IMR-90 (cell line): Measurements from ENCODE around the gene RCBTB2. TPM values are rescaled to one million over a fixed set of nuclear protein-coding genes. Genes with fewer than 3 reads are reported as not detected.

ENCODE experiments used
- ATAC-seq: fragments of 200-7000 bp; cut with Tn5 transposase; 2 replicates; pipeline ENCODE4 v1.9.1; 2020; ENCODE audit warnings: low read depth, mild to moderate bottlenecking, moderate library complexity
- BruUV-seq: library from RNA; stranded (reverse); fragments of 400-500 nt; replicated peaks from 2 replicates; lab custom pipeline; 2021; lab: Mats Ljungman, UMichigan
- CTCF ChIA-PET: fragments of 300-600 bp; formaldehyde crosslinking; extraction: SDS; loops from one replicate; lab custom pipeline; 2021; ENCODE audit warnings: antibody characterized with exemption; lab: Yijun Ruan, JAX
- POLR2A ChIA-PET: fragments of 300-600 bp; sonication (Branson Sonifier 250); formaldehyde crosslinking; loops from one replicate; lab custom pipeline; 2022; ENCODE audit warnings: antibody characterized with exemption; ENCODE audit not compliant: unreplicated experiment; lab: Charles Lee
- DNase-seq: peaks from one replicate; pipeline ENCODE4 v3.0.0; 2013
- H2AFZ ChIP-seq: replicated peaks from 2 replicates; pipeline ENCODE3; 2013; ENCODE audit warnings: low read length, mild to moderate bottlenecking; ENCODE audit not compliant: poor library complexity
- H2AK5ac ChIP-seq: 2 replicates; pipeline ENCODE4 v1.6.1; 2013; ENCODE audit warnings: low read depth, low read length, inconsistent platforms
- H2AK9ac ChIP-seq: replicated peaks from 2 replicates; pipeline ENCODE3; 2013; ENCODE audit warnings: mild to moderate bottlenecking, low read depth, low read length, moderate library complexity; ENCODE audit not compliant: poor library complexity
- H2BK120ac ChIP-seq: 2 replicates; pipeline ENCODE4 v1.6.1; 2013; ENCODE audit warnings: low read depth, low read length, inconsistent platforms
- H2BK15ac ChIP-seq: 3 replicates; pipeline ENCODE4 v1.6.1; 2013; ENCODE audit warnings: low read depth, low read length, inconsistent platforms
- H2BK20ac ChIP-seq: 2 replicates; pipeline ENCODE4 v1.6.1; 2013; ENCODE audit warnings: low read depth, mild to moderate bottlenecking, inconsistent platforms, low read length, moderate library complexity
- H2BK5ac ChIP-seq: 2 replicates; pipeline ENCODE4 v1.6.1; 2013; ENCODE audit warnings: mild to moderate bottlenecking, low read depth, low read length, inconsistent platforms; ENCODE audit not compliant: poor library complexity, severe bottlenecking
- H3K14ac ChIP-seq: replicated peaks from 2 replicates; pipeline ENCODE4 v1.6.1; 2013; ENCODE audit warnings: low read depth, low read length, inconsistent platforms
- H3K18ac ChIP-seq: 2 replicates; pipeline ENCODE4 v1.6.1; 2013; ENCODE audit warnings: low read depth, low read length, control low read depth
- H3K23ac ChIP-seq: 2 replicates; pipeline ENCODE4 v1.6.1; 2013; ENCODE audit warnings: low read depth, low read length, inconsistent platforms
- H3K27ac ChIP-seq: 2 replicates; pipeline ENCODE4 v1.5.1; 2013; ENCODE audit warnings: mild to moderate bottlenecking, control low read depth, low read length; ENCODE audit not compliant: insufficient read depth
- H3K27me3 ChIP-seq: 2 replicates; pipeline ENCODE4 v1.6.1; 2013; ENCODE audit warnings: low read length; ENCODE audit not compliant: control insufficient read depth, insufficient read depth
- H3K36me3 ChIP-seq: 2 replicates; pipeline ENCODE4 v1.6.1; 2013; ENCODE audit warnings: low read length, mixed read lengths; ENCODE audit not compliant: control insufficient read depth, insufficient read depth
- H3K4ac ChIP-seq: 2 replicates; pipeline ENCODE4 v1.6.1; 2013; ENCODE audit warnings: low read depth, low read length, inconsistent platforms
- H3K4me1 ChIP-seq: 2 replicates; pipeline ENCODE4 v1.6.1; 2013; ENCODE audit warnings: low read length, mixed read lengths; ENCODE audit not compliant: control insufficient read depth, insufficient read depth
- H3K4me2 ChIP-seq: 2 replicates; pipeline ENCODE4 v1.6.1; 2013; ENCODE audit warnings: low read depth, mild to moderate bottlenecking, control low read depth, low read length, moderate library complexity
- H3K4me3 ChIP-seq: 2 replicates; pipeline ENCODE4 v1.5.1; 2013; ENCODE audit warnings: low read depth, mild to moderate bottlenecking, control low read depth, low read length, moderate library complexity; ENCODE audit not compliant: insufficient read depth
- H3K56ac ChIP-seq: 2 replicates; pipeline ENCODE4 v1.6.1; 2013; ENCODE audit warnings: low read length, inconsistent platforms; ENCODE audit not compliant: insufficient read depth; ENCODE audit errors: extremely low read depth
- H3K79me1 ChIP-seq, 2 experiments: 2 replicates each; pipeline ENCODE4 v1.6.1; 2013; ENCODE audit warnings: low read length in 2 of 2, inconsistent platforms in 1 of 2, low read depth in 1 of 2
- H3K9ac ChIP-seq: 2 replicates; pipeline ENCODE4 v1.6.1; 2013; ENCODE audit warnings: low read depth, low read length, control low read depth
- H3K9me1 ChIP-seq: 2 replicates; pipeline ENCODE4 v1.6.1; 2013; ENCODE audit warnings: low read length, inconsistent platforms; ENCODE audit not compliant: insufficient read depth
- H3K9me3 ChIP-seq: 2 replicates; pipeline ENCODE4 v1.6.1; 2013; ENCODE audit warnings: low read length; ENCODE audit not compliant: control insufficient read depth, insufficient read depth
- H4K20me1 ChIP-seq: 2 replicates; pipeline ENCODE4 v1.6.1; 2013; ENCODE audit warnings: low read length, inconsistent platforms; ENCODE audit not compliant: insufficient read depth
- H4K5ac ChIP-seq: 2 replicates; pipeline ENCODE4 v1.6.1; 2013; ENCODE audit warnings: mild to moderate bottlenecking, low read depth, low read length, control low read depth
- H4K8ac ChIP-seq, 2 experiments: 2 replicates each; pipeline ENCODE4 v1.6.1; 2013; ENCODE audit warnings: low read depth in 2 of 2, low read length in 2 of 2, control low read depth in 1 of 2, inconsistent platforms in 1 of 2
- H4K91ac ChIP-seq: 2 replicates; pipeline ENCODE4 v1.6.1; 2013; ENCODE audit warnings: low read depth, low read length, inconsistent platforms; ENCODE audit not compliant: insufficient read depth
- BHLHE40 ChIP-seq: fragments of 150-350 bp; IDR thresholded peaks from 2 replicates; pipeline ENCODE4 v1.6.1; 2016; ENCODE audit warnings: mild to moderate bottlenecking, low read depth, low read length
- CEBPB ChIP-seq: IDR thresholded peaks from 2 replicates; pipeline ENCODE4 v1.6.1; 2012; ENCODE audit warnings: low read depth, low read length, improper control_type of control experiment
- CHD1 ChIP-seq: IDR thresholded peaks from 2 replicates; pipeline ENCODE4 v1.6.1; 2012; ENCODE audit warnings: low read depth, low read length, improper control_type of control experiment
- ELK1 ChIP-seq: fragments of 150-350 bp; IDR thresholded peaks from 2 replicates; pipeline ENCODE4 v1.6.1; 2016; ENCODE audit warnings: low read depth, mild to moderate bottlenecking, low read length, moderate library complexity, borderline replicate concordance
- FOS ChIP-seq: fragments of 150-350 bp; IDR thresholded peaks from 2 replicates; pipeline ENCODE4 v1.6.1; 2016; ENCODE audit warnings: low read depth, low read length
- MAFK ChIP-seq: IDR thresholded peaks from 2 replicates; pipeline ENCODE4 v1.6.1; 2012; ENCODE audit warnings: low read depth, low read length, improper control_type of control experiment
- MAZ ChIP-seq: IDR thresholded peaks from 2 replicates; pipeline ENCODE4 v1.6.1; 2012; ENCODE audit warnings: low read depth, mild to moderate bottlenecking, low read length, improper control_type of control experiment, moderate library complexity, borderline replicate concordance
- MXI1 ChIP-seq: IDR thresholded peaks from 2 replicates; pipeline ENCODE4 v1.6.1; 2012; ENCODE audit warnings: low read depth, mild to moderate bottlenecking, low read length, moderate library complexity, borderline replicate concordance
- NFE2L2 ChIP-seq: fragments of 150-350 bp; IDR thresholded peaks from 2 replicates; pipeline ENCODE4 v1.6.1; 2016; ENCODE audit warnings: low read depth, mild to moderate bottlenecking, low read length
- POLR2A ChIP-seq: IDR thresholded peaks from 2 replicates; pipeline ENCODE4 v1.6.1; 2012; ENCODE audit warnings: mild to moderate bottlenecking, low read depth, low read length
- RAD21 ChIP-seq: IDR thresholded peaks from 2 replicates; pipeline ENCODE4 v1.6.1; 2012; ENCODE audit warnings: low read length, improper control_type of control experiment
- RCOR1 ChIP-seq: IDR thresholded peaks from 2 replicates; pipeline ENCODE4 v1.6.1; 2012; ENCODE audit warnings: mild to moderate bottlenecking, low read length, improper control_type of control experiment; ENCODE audit not compliant: insufficient replicate concordance
- RFX5 ChIP-seq: IDR thresholded peaks from 2 replicates; pipeline ENCODE4 v1.8.0; 2012; ENCODE audit warnings: low read depth, mild to moderate bottlenecking, low read length, moderate library complexity
- SMC3 ChIP-seq: fragments of 150-350 bp; IDR thresholded peaks from 2 replicates; pipeline ENCODE4 v1.6.1; 2016; ENCODE audit warnings: low read depth, mild to moderate bottlenecking, antibody characterized with exemption, low read length, moderate library complexity
- WGBS, 2 experiments: methylation state at CpG; one replicate each; pipeline versions ENCODE4 v1.1.5 to v1.1.7; 2013; ENCODE audit warnings: missing lambda C conversion rate in 2 of 2; ENCODE audit not compliant: insufficient read length in 1 of 2; ENCODE audit errors: extremely low coverage in 2 of 2; 5-methylcytosine and 5-hydroxymethylcytosine counted together
- dilution Hi-C: fragments of 300-500 bp; cut with HindIII; formaldehyde crosslinking; loops from one replicate; pipeline ENCODE4 v1.14.3; 2018; ENCODE audit warnings: low sequenced_read_pairs; ENCODE audit not compliant: unreplicated experiment
- in situ Hi-C: fragments of 300-500 bp; cut with MboI; formaldehyde crosslinking; loops from 3 replicates; pipeline ENCODE4 v1.14.3; 2019; ENCODE audit warnings: low sequenced_read_pairs, inconsistent platforms, mixed read lengths
- intact Hi-C: fragments of 100-400 bp; cut with micrococcal nuclease; formaldehyde crosslinking; loops from 2 replicates; pipeline ENCODE4 v1.10.0; 2022
- polyA plus RNA-seq, 3 experiments: library from polyadenylated mRNA; depleted of rRNA; stranded (reverse); fragments of >200 nt; gene quantifications; 2 replicates each; pipeline ENCODE4 v1.2.3, GENCODE V29; 2012; ENCODE audit warnings: low replicate concordance in 1 of 3
- total RNA-seq: library from RNA; depleted of rRNA; stranded (reverse); fragments of >200 nt; gene quantifications from 2 replicates; pipeline ENCODE4 v1.2.3, GENCODE V29; 2012
- TF ChIP-seq, protein P1 (sequence below): fragments of 150-350 bp; IDR thresholded peaks from 2 replicates; pipeline ENCODE4 v1.6.1; 2017; ENCODE audit warnings: mild to moderate bottlenecking, antibody characterized with exemption, low read length, low read depth
- TF ChIP-seq, protein P2 (sequence below): conservative IDR thresholded peaks from 2 replicates; pipeline ENCODE4 v1.5.1; 2012; ENCODE audit warnings: mild to moderate bottlenecking, low read depth, low read length, improper control_type of control experiment

Gene RCBTB2
- total and polyA plus RNA-seq, 2 of the 4 experiments (the other 2 are of a cell fraction): 4.0 to 5.2 TPM

DNA sequence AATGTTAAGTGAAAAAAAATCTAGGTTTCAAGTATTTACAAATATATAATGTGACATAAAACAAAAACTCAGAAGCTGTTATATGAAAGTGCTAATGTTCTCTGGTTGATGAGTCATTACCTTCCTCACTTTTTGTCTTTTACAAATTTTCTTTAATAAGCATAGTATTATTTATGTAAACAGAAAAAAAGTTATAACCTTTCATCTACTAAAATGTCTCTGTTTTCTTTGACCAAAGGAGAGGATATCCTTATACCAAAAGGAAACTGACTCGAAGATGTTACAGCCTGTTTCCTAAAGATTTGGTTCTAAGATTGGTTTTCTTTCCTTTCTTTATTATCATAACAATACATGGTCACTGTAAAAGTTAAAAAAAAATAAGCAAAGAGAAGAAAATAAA lies 38.0 kb downstream of the RCBTB2 start:
- Histone ChIP-seq H3K56ac (no peak overlapping the region), H3K27me3 (no peaks in the 10 kb centered on the region), H3K4ac (no peak overlapping the region), H4K5ac (no peak overlapping the region), H2BK5ac (no peak overlapping the region), H3K9ac (no peak overlapping the region), H3K79me1 (no peaks in the 10 kb centered on the region), H2AK5ac (no peak overlapping the region), H3K9me1 (peaks cover 4% of the 10 kb centered on the region; the same call in 1 of the 2 replicates), H2BK120ac (no peak overlapping the region), H3K9me3 (no peaks in the 10 kb centered on the region), H4K8ac (no peak overlapping the region), H3K4me1 (peaks cover 4% of the 10 kb centered on the region; the same call in 1 of the 2 replicates), H4K91ac (no peak overlapping the region), H3K27ac (no peak overlapping the region), H2BK15ac (no peak overlapping the region), H3K18ac (no peak overlapping the region), H2AK9ac (no peak overlapping the region), H3K4me2 (no peak overlapping the region), H3K14ac (no peak overlapping the region), H2BK20ac (no peak overlapping the region), H4K20me1 (no peaks in the 10 kb centered on the region), H3K36me3 (no peaks in the 10 kb centered on the region), H2AFZ (no peak overlapping the region), H3K23ac (no peak overlapping the region), H3K4me3 (no peak overlapping the region)
- ChIA-PET POLR2A (no interaction called here), CTCF (interaction anchor here (0.8 kb wide), 2 partner anchors 11 to 85 kb away, joined by 3 to 5 read pairs; no protein-coding TSS in a partner anchor)
- BruUV-seq: no TSS peak
- in situ Hi-C loops (no loop called here), intact Hi-C loops (no loop called here), dilution Hi-C loops (no loop called here)
- DNase-seq (no peak), ATAC-seq (no peak)
- no CpG with 5 or more reads among the region's 1 CpG for WGBS, 2 experiments
- TF ChIP-seq ELK1 (no peak), RAD21 (no peak), MAZ (no peak), SMC3 (no peak), CHD1 (no peak), FOS (no peak), POLR2A (no peak), CEBPB (no peak), MAFK (no peak), BHLHE40 (no peak), RCOR1 (no peak), RFX5 (no peak), NFE2L2 (no peak), MXI1 (no peak)
- TF ChIP-seq, protein P1, sequence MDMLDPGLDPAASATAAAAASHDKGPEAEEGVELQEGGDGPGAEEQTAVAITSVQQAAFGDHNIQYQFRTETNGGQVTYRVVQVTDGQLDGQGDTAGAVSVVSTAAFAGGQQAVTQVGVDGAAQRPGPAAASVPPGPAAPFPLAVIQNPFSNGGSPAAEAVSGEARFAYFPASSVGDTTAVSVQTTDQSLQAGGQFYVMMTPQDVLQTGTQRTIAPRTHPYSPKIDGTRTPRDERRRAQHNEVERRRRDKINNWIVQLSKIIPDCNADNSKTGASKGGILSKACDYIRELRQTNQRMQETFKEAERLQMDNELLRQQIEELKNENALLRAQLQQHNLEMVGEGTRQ: no peak
- TF ChIP-seq, protein P2, sequence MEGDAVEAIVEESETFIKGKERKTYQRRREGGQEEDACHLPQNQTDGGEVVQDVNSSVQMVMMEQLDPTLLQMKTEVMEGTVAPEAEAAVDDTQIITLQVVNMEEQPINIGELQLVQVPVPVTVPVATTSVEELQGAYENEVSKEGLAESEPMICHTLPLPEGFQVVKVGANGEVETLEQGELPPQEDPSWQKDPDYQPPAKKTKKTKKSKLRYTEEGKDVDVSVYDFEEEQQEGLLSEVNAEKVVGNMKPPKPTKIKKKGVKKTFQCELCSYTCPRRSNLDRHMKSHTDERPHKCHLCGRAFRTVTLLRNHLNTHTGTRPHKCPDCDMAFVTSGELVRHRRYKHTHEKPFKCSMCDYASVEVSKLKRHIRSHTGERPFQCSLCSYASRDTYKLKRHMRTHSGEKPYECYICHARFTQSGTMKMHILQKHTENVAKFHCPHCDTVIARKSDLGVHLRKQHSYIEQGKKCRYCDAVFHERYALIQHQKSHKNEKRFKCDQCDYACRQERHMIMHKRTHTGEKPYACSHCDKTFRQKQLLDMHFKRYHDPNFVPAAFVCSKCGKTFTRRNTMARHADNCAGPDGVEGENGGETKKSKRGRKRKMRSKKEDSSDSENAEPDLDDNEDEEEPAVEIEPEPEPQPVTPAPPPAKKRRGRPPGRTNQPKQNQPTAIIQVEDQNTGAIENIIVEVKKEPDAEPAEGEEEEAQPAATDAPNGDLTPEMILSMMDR: no peak
